Loucy (cell line): ENCODE data around the gene SZT2.

Source experiments
- H2AFZ ChIP-seq: fragments of 200-600 bp; sonication (generic); 2 replicates; pipeline ENCODE4 v1.6.0; 2016; ENCODE audit warnings: antibody characterized with exemption, mild to moderate bottlenecking, low read length, moderate library complexity
- H3F3A ChIP-seq: fragments of 200-600 bp; 2 replicates; pipeline ENCODE4 v1.6.0; 2016; ENCODE audit warnings: antibody characterized with exemption, low read depth, mild to moderate bottlenecking
- H3K27me3 ChIP-seq: fragments of 200-600 bp; sonication (generic); 2 replicates; pipeline ENCODE4 v1.6.1; 2014; ENCODE audit warnings: low read length, mild to moderate bottlenecking; ENCODE audit not compliant: insufficient read depth, poor library complexity, severe bottlenecking
- H3K36me3 ChIP-seq: fragments of 200-600 bp; sonication (generic); 2 replicates; pipeline ENCODE4 v1.6.1; 2016; ENCODE audit warnings: low read length; ENCODE audit not compliant: insufficient read depth
- H3K4me1 ChIP-seq: fragments of 200-600 bp; sonication (generic); 2 replicates; pipeline ENCODE4 v1.5.1; 2014; ENCODE audit warnings: low read length, mild to moderate bottlenecking; ENCODE audit not compliant: insufficient read depth, poor library complexity, severe bottlenecking
- H3K4me2 ChIP-seq: fragments of 200-600 bp; sonication (generic); 2 replicates; pipeline ENCODE4 v1.6.0; 2014; ENCODE audit warnings: antibody characterized with exemption, low read length, low read depth, mild to moderate bottlenecking; ENCODE audit not compliant: poor library complexity, severe bottlenecking
- H3K4me3 ChIP-seq: fragments of 200-600 bp; sonication (generic); 2 replicates; pipeline ENCODE4 v1.5.1; 2014; ENCODE audit warnings: low read length, mild to moderate bottlenecking, mixed read lengths; ENCODE audit not compliant: poor library complexity, severe bottlenecking
- H3K79me2 ChIP-seq: fragments of 200-600 bp; sonication (generic); 2 replicates; pipeline ENCODE4 v1.6.1; 2014; ENCODE audit warnings: low read length; ENCODE audit not compliant: insufficient read depth
- H3K9ac ChIP-seq: fragments of 200-600 bp; sonication (generic); 2 replicates; pipeline ENCODE4 v1.6.0; 2014; ENCODE audit warnings: mild to moderate bottlenecking, low read depth, low read length, moderate library complexity; ENCODE audit not compliant: poor library complexity, severe bottlenecking
- H3K9me2 ChIP-seq: fragments of 200-600 bp; sonication (generic); replicated peaks from 2 replicates; pipeline ENCODE4 v1.6.1; 2016; ENCODE audit warnings: low read depth, low read length, mixed read lengths
- H3K9me3 ChIP-seq: fragments of 200-600 bp; sonication (generic); 2 replicates; pipeline ENCODE4 v1.6.1; 2014; ENCODE audit warnings: mild to moderate bottlenecking, antibody characterized with exemption, low read length, low read depth; ENCODE audit not compliant: insufficient read depth
- H4K20me1 ChIP-seq: fragments of 200-600 bp; sonication (generic); 2 replicates; pipeline ENCODE4 v1.6.0; 2014; ENCODE audit warnings: antibody characterized with exemption, low read length, mild to moderate bottlenecking; ENCODE audit not compliant: insufficient read depth, poor library complexity, severe bottlenecking
- CTCF ChIP-seq: fragments of 200-600 bp; sonication (generic); conservative IDR thresholded peaks from 2 replicates; pipeline ENCODE4 v1.5.1; 2014; ENCODE audit warnings: mild to moderate bottlenecking, antibody characterized with exemption, low read length
- EZH2phosphoT487 ChIP-seq: fragments of 200-600 bp; IDR thresholded peaks from 2 replicates; pipeline ENCODE4 v1.6.1; 2018; ENCODE audit warnings: antibody characterized with exemption, mild to moderate bottlenecking, moderate library complexity, borderline replicate concordance

The SZT2 gene

DNA sequence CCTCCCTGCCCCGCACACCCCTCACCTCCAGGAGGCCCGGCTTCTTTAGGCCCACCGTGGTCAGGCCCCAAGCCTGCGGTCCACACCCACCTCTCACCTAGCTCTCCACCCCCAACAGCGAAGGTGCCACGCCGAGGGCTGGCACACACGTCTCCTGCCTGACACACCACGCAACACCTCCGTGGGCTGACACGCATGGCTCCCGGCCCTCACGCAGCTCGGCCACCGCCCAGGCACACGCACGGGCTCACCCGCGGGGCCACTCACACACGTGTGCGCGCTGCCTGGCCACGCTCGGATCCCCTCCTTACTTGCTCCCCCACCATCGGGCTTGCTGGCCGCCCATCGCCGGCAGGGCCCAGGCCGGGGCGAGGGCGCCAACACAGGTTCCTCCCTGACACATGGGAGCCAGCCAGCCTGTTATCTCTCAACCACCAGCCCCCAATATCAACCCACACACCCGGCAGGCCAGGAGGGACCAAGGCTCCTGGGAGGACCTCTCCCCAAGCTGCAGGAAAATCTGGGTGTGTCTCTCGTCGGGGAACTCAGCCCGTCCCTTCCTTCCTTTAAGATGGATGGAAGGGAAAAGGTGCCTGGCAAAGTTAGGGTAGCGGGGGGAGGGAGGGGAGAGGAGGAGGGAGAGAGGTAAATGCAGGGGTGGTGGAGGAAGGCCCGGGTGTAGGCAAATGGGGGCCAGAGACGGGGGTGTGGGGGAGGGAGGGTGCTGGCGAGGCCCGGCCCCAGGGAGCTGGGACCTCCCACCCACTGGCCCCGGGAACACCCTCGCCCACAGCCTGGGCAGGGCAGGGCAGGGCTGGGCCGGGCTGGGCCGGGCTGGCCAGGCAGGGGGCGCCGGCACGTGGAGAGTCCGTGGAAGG lies 22.4 kb upstream of the SZT2 start:
- Histone ChIP-seq H3F3A (0 out of 2 replicates have a peak, but pooled peaks cover 2% of the 10 kb centered on the region), H3K79me2 (peaks cover 44% of the 10 kb centered on the region), H3K36me3 (peaks cover 24% of the 10 kb centered on the region; the same call in 1 of the 2 replicates), H3K4me2 (peak overlapping the region; percentile 83), H3K4me1 (peaks cover 23% of the 10 kb centered on the region), H4K20me1 (peaks cover 20% of the 10 kb centered on the region), H3K9me2 (no peaks in the 10 kb centered on the region), H2AFZ (peak overlapping the region; percentile 79), H3K9ac (peak overlapping the region; percentile 92), H3K27me3 (no peaks in the 10 kb centered on the region), H3K9me3 (no peaks in the 10 kb centered on the region), H3K4me3 (peak overlapping the region; percentile 95)
- TF ChIP-seq EZH2phosphoT487: no peak
- TF ChIP-seq CTCF: no peak

DNA sequence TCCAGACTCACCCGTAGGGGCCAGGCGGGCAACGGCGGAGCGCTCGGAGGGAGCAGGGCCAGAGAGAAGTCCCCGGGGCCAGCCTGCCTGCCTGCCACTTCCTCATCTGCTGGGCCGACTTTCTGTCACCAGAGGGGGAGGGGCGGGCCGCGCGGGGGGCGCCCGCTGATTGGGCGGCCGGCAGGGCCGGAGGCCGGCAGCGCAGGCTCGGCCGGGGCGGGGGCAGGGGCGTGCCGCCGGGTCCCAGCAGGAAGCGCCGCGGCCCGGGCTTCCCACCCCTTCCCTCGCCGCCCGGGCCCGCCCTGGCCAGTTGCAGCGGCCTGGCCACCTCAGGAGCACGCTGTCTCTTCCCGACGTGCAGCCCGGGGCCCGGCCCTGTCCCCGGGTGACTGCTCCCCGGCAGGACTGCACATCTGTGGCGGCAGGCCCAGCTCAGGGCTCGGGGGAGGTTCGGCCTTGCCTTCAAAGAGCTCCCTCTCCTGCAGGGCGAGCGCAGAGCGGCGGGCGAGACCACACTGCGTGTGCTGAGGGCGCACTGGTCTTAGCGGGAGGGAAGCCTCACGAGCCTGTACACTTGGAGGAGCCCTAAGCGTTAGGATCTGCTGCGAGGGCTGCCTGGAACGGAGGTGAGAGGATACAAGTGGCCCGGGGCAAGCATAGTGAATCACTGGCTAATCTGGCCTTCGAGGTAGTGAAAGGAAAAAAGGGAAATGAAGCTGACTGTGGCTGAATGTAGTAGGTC lies 21.6 kb upstream of the SZT2 start, which contains the start of gene ELOVL1:
ELOVL1 (minus strand) TSS at position 108 of the 742 bp plus-strand sequence. CDS start 2,402 bp downstream, outside the sequence.
- H3K9ac ChIP-seq: peak within 1 kb of the TSS; percentile 92
- 0 out of 2 replicates have a peak, but pooled peaks cover 2% of the 10 kb centered on the region for H3F3A ChIP-seq

More for the DNA sequence above, 21.6 kb upstream of the SZT2 start, which contains the start of gene ELOVL1:
- peak within 1 kb of the TSS; percentile 95 for H3K4me3 ChIP-seq
- H2AFZ ChIP-seq: peak within 1 kb of the TSS; percentile 85
- H3K9me2 ChIP-seq: no peaks in the 10 kb centered on the region
- peaks cover 23% of the 10 kb centered on the region for H3K4me1 ChIP-seq
- H3K4me2 ChIP-seq: peak within 1 kb of the TSS; percentile 99
- H4K20me1 ChIP-seq: peaks cover 20% of the 10 kb centered on the region
- no peak for TF ChIP-seq EZH2phosphoT487
- TF ChIP-seq CTCF: peak; percentile 40
- H3K36me3 ChIP-seq: peaks cover 16% of the 10 kb centered on the region; the same call in 1 of the 2 replicates
- H3K9me3 ChIP-seq: no peaks in the 10 kb centered on the region
- H3K27me3 ChIP-seq: no peaks in the 10 kb centered on the region
- peaks cover 41% of the 10 kb centered on the region for H3K79me2 ChIP-seq
